OCI-LY1 (cell line): ENCODE results near the gene DOCK2.

Source experiments
- CTCF ChIP-seq: fragments of 200-600 bp; sonication (generic), shearing (Covaris generic); IDR thresholded peaks from 2 replicates; pipeline ENCODE4 v1.5.1; 2017; ENCODE audit warnings: mild to moderate bottlenecking, antibody characterized with exemption, low read length, moderate library complexity, mixed read lengths
- EZH2 ChIP-seq: fragments of 200-600 bp; sonication (generic), shearing (Covaris generic); IDR thresholded peaks from 2 replicates; pipeline ENCODE4 v1.8.0; 2017; ENCODE audit warnings: borderline replicate concordance, mixed run types, mild to moderate bottlenecking, antibody characterized with exemption, low read length, moderate library complexity, mixed read lengths

DNA sequence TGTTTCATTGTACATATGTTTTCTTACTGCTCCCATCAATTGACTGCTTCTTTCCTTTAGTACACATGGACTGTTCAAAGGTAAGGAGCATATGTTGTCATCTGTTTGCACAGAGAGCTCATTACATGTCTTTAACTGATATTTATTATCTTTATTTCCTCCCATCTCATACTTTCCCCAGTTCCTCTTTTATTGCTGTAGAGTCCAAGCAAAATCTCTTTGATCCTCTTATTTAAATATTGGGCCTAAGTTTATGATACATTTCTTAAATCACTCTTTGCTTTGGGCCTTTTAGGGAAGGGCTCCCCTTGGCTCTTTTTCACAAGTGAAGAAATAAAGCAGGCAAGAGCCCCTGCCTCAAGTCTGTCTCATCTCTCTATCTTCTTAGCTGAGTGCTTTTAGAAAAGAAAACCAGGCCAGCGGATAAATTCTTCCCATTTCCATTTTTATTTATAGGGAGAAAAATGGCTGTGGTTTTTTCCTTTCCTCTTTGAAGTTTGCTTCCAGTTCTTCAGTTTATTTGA, 152.4 kb downstream of the DOCK2 start:
- TF ChIP-seq CTCF (no peak), EZH2 (no peak)
